Stimulated activated CD8-positive, alpha-beta memory T cell treated with anti-CD3 and anti-CD28 coated beads, Interleukin-15, amount 100 ng/mL, for 4 hours (primary cell): ENCODE results near the gene CLEC16A.

ENCODE experiments used
- DNase-seq, 2 donors: peaks; one replicate each; pipeline ENCODE4 v3.0.0-alpha.2; 2020; ENCODE audit warnings: low read depth in 2 of 2

The CLEC16A gene

DNA sequence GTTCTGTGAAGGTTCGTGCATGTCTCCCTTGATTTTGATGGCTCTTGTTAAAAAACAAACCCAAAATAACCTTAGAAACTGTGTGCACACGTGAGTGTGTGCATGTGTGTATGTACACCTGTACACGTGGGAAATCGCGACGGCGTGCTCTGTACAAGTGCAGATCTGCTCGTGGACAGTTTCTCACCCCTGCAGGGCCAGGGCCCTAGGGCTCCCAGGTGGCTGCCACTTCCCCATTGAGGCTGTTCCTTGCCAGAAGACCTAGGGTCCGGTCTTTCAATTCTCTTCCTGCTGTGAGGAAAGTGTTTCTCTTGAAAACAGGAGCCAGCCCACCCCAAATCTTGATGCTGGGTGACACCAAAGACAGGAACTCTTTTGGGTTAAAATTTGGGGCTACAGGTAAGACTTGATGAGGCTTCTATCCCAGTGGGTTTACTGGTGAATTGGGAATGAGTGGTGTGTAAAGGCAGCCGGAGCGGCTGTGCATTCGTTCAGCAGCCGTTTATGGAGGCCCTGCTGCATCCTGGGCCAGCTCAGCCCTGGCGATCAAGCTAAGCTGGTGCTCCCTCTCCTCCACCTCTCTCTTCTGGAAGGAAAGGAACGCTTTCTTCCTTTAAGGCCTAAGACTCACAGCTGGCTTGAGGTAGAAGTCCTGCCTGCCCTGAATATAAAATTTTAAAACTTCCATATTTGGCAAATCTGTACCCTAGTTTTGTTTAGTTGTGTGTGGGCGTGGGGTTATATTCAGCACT is 137.9 kb downstream of the CLEC16A start:
- no peak for DNase-seq

- DNase-seq = no peak
Measured at GRCh38 chr16:11082860-11083388, 138.6 kb downstream of the CLEC16A start.

DNA sequence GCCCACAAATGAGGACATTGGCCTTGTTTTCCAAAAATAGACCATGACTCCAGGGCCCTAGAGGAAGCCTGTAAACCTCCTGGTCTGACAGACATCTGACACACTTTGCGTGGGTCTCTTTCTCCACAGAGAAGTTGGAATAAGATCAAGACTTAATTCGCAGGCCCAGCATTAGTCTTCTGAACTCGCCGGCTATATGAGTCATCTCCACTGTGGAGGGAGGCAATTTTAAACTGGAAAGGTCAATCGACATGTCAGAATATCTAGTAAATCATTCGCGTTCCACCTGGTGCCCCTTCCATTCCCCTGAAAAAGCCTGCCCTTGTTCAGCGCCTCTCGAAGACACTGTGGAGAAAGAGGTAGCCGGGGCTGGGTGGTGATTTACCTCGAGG is 140.1 kb downstream of the CLEC16A start:
- DNase-seq = no peak

DNA sequence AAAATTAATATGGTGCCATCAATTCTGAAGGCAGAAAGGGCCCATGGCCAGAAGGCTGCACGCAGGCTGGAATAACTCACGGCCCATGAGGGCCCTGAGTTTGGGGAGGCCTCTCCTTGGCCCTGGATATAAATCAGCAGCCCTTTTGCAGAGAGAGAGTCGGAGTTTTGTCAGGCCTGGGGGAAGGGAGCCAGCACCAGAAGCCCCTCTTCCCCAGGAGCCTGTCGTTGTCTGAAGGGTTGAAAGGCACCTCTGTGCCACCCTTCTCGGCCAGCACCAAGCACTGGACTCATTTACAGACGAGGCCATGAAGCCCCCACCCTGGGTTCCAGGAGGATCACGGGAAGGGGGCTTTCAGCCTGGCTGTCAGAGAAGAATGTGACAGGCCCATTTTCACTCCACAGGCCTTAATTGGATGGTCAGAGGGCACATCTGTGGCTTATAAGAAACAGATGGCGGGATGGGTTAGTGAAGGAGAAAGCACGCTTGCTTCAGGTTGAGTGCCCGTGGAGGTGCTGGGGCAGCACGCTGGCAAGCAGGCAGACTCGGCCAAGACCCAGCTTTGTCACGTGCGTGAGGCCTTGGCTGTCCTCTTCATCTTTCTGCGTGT is 140.6 kb downstream of the CLEC16A start:
- no peak for DNase-seq

- no peak for DNase-seq
Measured at GRCh38 chr16:11085916-11086315, 141.6 kb downstream of the CLEC16A start.

GRCh38 chr16:11087691-11088073 is 143.3 kb downstream of the CLEC16A start:
- no peak for DNase-seq

DNA sequence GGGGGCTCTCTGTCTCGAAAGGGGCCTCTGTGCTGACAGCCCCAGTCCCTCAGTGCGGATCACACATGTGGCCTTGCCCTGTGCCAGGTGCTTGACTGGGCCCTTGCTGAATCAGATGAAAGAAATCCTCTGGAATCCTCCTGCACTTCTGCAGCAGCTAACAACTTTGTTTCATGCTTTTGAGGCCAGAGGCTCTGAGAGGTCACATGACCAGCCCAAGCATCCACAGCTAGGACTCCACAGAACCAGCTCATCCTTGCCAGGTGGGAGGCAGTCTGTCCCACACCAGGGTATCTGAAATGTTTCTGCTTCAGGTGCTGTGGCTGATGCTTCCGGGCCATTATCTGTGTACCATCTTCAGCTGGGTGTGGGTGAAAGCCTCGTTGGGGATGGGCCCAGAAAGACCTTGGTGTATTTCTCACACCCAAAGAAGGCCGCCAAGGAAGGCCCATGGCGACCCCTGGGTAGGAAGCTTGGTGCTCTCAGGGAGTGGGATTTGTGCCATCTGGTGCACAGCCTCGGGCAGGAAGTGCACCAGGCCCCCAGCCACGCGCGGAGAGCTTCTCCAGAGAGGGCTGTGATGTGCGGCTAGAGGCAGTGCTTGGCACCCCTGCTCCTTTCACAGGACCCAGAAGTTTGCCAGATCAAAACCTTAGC is 143.8 kb downstream of the CLEC16A start:
- peak in 1 of 2 donors; percentile 47 for DNase-seq

GRCh38 chr16:11088831-11089230 is 144.5 kb downstream of the CLEC16A start:
- DNase-seq = no peak

DNA sequence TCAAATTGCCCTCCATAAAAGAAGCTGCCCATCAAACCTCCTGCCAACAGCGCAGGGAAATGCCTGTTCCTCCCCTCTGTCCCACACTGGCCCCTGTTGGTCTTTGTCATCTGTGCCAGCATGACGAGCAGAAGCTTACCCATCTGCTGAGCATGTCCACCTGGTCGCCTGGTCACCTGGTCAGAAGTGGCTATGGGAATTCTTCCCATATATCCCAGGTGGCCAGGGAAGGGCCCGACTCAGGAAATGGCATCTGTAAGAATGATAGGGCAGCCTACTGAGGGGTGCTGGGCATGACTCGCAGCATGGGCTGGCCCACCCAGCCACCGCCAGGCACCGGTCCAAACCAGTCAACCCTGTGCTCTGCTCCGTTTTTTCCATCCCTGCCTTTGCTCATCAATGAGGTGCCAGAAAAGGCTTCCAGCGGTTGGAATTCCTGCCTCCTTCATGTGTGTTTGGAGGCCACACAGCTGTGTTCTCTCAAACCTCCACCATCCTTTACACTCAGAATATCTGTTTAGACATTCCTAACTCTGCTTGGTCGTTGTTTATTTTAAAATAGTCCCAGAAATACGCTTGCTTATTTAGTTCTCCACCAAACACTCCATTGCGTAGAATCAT is 145.2 kb downstream of the CLEC16A start:
- DNase-seq = no peak

- no peak for DNase-seq
Measured at GRCh38 chr16:11090232-11090631, 145.9 kb downstream of the CLEC16A start.

DNA sequence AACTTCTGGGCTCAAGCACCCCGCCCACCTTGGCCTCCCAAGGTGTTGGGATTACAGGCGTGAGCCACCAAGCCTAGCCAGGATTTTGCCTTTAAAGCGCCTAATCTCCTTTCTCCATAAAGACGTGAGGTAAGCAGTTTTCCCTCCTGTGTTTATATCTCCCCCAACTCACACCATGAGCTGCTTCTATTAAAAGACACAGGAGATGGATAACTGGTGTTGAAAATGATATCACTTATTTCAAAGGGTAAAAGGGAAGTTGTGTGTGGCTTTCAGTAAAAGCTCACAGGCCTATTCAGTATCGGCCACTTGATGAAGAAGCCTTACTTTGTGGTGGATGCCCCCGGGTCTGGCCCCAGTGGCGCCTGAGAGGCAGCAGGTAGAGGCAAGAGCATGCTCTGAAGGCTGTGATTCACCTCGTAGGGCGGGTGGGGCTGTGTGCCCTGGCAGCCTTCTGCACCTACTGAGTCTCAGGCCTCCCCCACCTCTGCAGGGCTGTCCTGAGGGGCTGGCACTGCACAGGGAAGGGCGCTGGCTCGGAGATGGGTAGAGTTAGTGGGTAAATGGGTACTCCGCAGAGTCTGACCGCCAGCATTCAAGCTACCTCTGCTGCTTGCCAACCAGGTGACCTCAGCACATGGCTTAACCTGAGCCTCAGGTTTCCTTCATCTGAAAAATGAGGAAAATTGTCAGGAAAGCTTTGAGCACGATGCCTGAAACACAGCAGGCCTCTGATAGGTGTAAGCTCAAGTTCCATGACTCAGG is 146.8 kb downstream of the CLEC16A start:
- no peak for DNase-seq

DNA sequence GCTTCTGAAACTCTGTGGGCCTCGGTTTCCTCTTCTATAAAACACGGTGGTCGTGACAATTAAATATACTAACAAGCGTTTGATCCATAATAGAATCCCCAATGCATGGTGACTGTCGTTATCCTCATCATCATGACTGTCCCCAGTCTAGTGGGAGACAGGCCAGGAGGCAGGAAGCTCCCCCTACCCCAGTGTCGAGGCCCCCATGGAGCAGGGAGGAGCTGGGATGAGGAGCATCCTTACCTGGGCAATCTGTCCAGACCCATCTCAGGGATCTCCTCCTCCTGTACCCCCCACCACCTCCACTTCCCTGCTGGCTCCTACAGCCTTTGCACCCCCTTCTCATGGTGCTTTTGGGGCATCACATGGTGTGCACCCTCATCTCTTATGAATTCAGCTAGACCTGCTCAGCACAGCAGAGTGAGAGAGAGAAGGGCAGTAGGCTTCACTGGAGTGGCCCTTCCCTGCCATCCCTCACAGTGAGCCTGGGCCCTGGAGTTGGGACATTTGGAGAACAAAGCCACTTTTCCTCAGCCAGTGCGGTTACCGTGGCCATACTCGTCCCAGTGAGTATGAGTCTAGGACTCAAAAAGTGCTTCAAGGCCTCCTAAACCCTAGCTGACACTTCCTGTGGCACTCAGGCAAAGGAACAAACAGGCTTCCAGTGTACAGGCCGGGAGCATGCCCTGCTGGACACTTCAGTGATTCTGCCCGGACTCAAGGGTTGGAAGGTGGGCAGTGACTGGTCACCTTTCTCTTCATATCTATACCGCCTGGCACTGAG is 148.6 kb downstream of the CLEC16A start:
- no peak for DNase-seq

GRCh38 chr16:11093572-11094074 is 149.3 kb downstream of the CLEC16A start:
- DNase-seq = no peak

DNA sequence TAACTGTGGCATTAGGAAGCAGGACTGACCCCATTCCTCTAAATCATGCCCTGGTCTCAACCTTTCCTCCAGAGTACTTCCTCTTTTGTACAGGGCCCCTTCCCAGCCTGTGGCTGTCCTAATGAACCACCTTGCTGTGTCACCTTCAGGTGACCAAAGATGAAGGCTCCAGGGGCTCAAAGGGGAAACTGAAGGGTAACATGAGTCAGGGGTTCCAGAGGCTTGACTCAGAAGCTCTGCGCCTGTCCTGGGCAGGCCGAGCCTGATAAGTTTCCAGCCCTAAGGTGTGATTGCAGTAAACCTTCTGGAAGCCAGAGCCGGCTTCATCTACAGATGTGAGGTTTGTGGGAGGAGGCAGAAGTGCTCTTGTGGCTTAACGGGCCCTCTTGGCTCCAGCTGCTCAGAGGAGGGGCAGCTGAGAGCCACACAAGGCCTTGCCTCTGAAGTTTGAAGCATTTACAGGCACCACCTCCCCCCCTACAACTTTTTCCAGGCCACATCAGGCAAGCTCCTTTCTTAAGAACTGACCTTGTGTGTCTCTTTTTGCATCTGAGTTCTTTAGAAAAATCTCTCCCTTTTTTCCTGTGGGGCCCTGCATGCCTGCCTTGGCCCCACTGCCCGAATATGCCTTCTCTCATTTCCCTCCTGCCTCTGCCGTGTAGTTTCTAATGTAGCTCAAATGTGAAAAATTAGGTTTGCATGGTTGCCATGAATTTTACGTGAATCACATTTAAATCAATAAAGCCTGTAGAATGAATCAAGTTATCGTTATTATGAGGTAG is 149.9 kb downstream of the CLEC16A start:
- peak; percentile 18 to 63 for DNase-seq

GRCh38 chr16:11094857-11095565 is 150.6 kb downstream of the CLEC16A start:
- no peak for DNase-seq

- DNase-seq = no peak
Measured at GRCh38 chr16:11095935-11096334, 151.6 kb downstream of the CLEC16A start.

DNA sequence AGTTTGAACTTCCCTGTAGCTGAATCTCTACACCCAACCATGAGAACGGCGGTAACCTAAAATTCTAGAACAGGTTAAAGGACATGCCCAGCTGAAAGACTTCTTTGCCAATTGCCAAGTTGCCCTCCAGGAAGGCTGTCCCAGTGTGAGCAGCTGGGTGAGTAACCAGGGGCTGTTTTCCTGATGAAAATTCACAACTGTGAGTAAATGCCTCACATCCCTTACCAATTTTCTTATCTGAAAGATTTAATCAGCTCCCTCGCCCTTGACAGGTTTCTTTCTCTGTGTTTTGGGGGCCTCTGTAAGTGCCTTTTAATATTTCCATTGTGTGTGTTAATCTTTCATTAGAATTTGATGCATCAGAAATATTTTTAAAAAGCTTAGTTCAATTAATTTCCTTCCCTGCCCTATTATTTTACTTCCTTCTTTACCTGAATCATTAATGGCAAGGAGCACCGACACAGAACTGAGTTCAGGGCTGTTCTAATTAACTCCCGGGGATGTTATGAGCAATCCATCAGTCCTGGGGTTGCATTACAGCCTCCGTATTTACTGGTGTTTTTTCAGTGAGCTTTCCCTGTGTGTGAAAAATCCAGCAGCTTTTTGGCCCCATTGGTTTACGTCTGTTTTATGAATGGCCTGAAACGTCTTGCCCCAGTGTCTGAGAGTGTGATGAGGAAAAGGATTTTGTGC is 152.9 kb downstream of the CLEC16A start:
- no peak for DNase-seq

- DNase-seq = no peak
Measured at GRCh38 chr16:11097787-11098167, 153.4 kb downstream of the CLEC16A start.
